NK-92 (cell line): ENCODE measurements around the gene PPP1R7.
"Not testable (repeated sequence)": the region's sequence is repeated elsewhere in the genome, so short reads cannot be mapped to it uniquely, and the experiment has no call there.

Experiments
- DNase-seq: peaks from one replicate; lab custom pipeline; 2025; ENCODE audit not compliant: unreplicated experiment; lab: John Stamatoyannopoulos, UW

The PPP1R7 gene, protein sequence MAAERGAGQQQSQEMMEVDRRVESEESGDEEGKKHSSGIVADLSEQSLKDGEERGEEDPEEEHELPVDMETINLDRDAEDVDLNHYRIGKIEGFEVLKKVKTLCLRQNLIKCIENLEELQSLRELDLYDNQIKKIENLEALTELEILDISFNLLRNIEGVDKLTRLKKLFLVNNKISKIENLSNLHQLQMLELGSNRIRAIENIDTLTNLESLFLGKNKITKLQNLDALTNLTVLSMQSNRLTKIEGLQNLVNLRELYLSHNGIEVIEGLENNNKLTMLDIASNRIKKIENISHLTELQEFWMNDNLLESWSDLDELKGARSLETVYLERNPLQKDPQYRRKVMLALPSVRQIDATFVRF

DNA sequence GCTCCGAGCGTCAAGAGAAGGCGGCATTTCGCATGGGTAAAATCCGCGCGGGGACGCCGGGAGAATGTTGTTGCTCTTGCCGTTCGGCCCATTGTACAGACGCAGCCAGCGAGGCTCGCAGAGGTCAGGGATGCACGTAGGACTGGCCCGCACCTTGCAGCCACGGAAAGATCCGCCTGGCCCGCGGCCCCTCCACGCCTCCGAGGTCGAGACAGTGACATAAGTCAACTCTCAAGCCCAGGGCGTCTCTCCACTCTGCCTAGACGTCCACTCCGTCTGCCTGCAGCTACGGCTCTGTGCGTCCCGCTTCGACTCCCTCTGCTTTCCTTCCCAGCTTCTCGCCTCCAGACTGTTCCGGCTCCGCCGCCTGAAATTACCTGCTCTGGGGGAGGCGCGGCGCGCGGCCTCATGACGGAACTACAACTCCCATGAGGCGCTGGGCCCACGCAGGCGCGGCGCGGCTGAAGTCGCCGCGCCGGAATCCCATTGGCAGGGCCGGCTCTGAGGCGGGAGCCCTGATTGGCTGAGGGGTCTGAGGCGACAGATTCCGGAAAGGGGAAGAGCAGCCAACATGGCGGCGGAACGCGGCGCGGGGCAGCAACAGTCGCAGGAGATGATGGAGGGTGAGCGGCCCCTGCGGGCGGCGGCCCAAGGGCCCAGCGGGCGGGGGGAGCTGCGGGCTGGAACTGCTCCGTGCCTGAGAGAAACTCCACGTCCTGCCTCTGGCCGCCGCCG, at the start of gene PPP1R7:
Gene PPP1R7 (plus strand): TSS at position 543 of the 735 bp plus-strand sequence. CDS start 29 bp downstream, at position 572.
- peak; percentile 65 for DNase-seq

DNA sequence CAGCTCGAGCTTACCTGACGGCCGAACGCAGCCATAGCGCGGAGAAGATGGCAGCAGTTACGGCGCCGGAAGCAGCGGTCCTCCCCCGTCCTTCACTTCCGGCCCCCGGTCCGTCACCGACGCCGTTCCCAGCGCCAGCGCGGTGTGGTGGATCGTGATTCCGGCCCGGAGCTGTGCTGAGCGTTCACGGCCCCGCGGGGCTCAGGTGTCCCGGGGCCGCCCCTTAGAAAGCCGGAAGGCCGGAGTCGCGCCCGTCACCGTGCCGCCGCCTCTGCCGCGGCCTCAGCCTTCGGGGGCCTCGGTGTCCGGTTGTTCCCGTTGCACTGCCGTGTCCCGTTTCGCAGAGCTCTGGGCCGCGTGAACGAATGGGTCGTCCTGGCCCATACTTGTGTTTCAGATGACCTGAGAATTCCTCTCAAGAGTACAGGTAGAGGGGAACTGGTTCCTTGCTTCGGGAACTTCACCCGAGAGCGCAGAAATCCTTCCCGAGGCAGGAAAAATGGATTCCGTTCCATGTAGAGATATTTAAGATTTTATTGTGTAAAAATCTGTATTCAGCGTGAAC, 47.9 kb upstream of the PPP1R7 start, which contains the start of gene MTERF4:
Gene MTERF4 (minus strand): TSS at position 49 of the 565 bp plus-strand sequence. CDS start 14 bp downstream, at position 35.
- no peak for DNase-seq

DNA sequence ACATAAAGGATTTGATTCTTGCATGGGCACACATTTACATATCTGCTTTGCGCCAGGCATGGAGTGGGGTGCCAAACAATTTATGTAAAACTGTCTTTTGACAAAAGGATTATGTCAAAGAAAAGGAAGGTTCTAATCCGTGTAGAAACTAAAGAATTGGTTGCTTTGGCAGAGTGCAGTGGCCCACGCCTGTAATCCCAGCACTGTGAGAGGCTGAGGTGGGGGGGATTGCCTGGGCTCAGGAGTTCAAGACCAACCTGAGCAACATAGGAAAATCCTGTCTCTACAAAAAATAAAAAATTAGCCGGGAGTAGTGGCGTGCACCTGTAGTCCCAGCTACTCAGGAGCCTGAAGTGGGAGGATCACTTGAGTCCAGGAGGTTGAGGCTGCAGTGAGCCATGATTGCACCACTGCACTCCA, 47.1 kb upstream of the PPP1R7 start:
- no peak for DNase-seq

DNA sequence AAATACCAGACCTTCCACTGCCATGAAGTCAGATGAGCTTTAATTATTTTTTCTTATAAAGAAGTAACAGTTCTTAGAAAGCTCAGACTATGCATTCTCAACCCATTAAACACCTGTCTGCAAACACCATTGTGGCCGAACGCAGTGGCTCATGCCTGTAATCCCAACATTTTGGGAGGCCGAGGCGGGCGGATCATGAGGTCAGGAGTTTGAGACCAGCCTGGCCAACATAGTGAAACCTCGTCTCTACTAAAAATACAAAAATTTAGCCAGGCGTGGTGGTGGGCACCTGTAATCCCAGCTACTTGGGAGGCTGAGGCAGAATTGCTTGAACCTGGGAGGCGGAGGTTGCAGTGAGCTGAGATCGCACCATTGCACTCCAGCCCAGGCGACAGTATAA, 45.7 kb upstream of the PPP1R7 start:
- not testable (repeated sequence) for DNase-seq

DNA sequence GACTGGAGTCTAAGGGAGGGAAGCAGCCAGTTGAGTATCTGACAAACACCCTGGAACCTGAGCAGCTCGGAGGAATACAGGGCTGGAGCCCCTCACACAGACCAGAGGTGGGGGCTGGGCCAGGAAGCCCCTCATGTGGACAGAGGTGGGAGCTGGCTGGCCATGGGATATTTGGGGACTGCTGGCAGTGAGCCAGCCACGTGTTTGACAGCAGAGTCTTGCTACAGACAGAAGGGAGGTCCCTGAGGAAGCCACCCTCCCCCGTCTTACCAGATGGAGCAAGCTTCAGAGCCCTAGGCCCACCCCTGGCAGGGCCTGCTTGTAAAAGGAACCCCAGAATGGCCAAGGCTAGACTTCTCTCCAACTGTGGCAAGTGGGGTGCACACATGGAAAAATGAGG, 44.6 kb upstream of the PPP1R7 start:
- no peak for DNase-seq

DNA sequence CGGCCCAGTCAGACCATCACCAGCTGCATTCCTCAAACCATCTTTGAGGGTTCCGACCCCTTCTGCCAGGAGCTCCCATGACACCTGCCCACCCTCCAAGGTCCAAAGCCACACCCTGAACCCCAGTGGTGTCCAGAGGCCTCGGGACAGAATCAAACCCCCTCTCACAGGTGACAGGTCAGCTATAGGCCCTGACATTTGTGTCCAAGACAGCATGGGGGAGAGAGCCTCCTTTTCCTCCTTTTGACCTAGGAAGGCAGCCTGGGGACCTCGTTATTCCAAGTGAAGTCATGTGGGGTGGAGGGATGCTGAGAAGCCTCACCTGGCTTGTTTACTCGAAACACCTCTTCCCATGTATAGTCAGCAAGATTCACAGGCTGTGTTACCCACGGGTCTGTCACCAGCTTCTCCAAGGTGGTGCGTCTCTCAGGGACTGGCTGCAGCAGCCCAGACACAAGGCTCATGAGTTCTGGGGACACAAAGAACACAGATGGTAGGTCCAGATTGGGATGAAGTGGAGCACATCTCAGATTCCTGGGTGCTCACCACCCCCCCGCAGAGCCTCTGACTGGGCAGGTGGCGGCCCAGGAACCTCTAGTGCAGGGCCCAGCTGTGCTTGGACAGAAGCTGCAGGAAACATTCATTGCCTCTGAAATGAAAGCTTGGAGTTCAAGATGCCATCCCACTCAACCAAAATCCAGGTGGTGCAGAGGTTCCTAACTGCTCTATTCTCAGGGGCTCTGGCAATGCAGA, 43.1 kb upstream of the PPP1R7 start:
- no peak for DNase-seq

DNA sequence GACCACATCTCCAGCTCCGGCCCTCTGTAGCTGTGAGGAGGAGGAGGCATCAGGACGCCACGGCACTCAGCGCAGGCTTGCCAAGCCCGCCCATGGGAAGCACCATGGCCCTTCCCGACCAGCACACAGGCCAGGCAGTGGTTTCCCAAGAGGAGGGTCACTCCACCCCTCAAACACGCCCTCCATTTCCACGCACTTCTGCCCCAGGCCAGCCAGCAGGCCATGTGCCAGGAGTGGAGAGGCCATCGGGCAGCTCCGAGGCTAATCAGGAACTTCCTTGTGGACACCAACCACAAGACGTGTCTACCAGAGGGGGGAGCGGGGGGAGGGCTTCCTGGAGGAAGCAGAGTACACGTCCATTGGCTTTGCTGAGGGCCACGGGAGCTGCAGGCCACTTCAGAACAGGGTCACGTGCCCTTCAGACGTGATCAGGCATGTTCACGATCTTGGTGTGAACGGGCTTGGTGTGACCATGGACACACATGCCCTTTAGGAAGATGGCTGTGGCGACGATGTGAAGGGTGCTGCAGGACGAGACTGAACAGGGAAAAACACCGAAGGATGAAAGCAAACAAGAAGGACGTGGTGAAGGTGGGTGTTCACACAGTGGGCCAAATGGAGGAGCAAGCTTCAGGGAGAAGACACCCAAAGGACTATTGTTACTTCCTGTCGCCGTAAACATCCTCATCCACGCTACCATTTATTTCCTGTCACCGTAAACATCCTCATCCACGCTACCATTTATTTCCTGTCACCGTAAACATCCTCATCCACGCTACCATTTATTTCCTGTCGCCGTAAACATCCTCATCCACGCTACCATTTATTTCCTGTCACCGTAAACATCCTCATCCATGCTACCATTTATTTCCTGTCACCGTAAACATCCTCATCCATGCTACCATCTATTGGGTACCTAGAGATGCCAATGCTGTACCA, 41.7 kb upstream of the PPP1R7 start:
- DNase-seq = no peak

DNA sequence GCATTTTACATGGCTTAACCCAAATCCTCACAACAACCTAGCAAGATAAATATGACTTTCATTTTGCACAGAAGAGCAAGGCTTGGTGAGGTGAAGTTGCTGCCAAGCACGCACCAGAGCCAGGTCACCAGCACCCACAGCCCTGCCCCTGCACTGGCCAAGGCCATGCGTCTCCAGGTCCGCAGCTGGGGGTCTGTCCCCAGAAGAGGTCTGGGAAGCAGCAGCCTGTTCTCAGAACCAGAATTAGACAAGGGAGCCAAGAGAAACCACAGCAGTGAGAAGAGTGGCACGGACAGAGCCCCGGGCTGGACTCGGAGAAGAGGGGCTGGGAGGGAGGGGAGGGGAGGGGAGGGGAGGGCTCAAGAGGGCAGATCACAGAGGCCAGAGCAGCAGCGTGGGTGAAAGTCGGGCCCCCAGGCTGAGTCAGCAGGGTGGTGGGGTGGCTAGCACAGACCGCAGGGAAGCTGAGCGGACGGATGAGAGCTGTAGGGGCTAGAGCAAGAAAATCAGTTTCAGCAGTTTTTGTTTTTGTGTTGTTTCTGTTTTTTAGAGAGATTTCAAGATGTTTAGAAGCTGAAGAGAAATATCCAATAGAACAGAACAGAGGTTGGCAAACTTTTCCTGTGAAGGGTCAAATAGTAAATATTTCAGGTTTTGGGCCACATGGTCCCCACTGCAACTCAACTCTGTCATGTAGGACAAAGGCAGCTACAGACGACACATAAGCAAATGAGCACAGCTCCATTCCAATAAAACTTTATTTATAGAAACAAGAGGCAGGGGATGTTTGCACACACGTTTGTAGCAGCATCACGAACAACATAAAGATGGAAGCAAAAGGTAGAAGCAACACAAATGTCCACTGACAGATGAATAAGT, 40.8 kb upstream of the PPP1R7 start:
- no peak for DNase-seq

DNA sequence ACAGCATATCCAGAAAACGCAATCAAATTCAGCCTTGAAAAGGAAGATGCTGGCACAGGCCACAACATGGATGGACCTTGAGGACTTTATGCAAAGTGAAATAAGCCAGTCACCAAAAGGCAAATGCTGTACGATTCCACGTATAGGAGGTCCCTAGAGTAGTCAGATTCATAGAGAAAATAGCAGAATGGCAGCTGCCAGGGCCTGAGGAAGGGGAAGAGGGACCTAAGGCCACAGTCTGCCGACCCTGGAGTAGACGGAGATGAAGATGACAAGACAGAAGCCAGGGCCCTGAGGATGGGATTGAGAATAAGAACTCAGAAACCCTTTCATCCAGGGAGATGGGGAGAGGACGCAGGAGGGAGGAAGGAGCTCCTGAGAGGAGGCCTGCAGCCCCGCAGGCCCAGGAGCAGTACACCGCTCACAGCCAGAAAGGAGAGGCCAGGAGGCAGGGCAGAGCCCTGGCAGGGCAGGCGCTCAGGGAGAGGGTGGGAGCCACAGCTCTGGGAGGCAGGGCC, 40.1 kb upstream of the PPP1R7 start:
- DNase-seq = no peak

DNA sequence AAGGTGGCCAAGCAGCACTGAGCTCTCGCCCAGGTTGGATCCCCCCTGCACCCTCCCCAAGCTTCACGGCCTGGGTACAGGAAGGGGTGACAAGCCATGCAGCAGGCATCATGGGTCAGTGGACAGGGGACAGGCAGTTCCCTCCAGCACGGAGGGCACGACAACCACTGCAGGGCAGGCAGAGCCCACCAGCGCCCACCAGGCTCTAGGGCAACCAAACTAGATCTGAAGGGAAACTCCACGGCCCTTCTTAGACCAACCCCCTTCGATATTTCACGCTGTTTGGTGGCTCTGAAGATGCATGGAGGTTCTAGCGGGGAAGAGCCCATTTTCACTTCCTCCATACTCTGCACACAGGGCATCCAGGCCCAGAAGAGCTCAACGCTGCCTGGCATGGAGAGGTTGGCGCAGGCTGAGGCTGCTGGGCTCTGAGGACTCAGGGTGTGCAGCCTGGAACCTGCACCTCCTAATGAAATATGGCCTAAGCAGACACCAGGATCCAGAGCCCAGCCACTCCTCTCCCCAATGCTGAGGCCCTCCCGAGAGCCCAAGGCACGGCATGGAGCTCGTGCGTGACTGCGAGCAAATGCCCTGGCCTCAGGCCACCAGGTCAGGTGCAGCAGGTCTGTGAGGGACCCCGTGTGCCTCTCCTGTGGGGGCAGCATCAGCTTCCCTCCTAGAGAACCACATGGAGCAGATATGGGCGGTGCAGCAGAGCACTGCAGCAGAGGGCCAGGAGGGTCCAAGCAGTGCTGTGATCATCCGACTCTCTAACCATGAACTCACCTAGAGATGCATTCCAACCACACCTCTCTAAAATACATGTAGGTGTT, 39.4 kb upstream of the PPP1R7 start:
- DNase-seq = no peak

DNA sequence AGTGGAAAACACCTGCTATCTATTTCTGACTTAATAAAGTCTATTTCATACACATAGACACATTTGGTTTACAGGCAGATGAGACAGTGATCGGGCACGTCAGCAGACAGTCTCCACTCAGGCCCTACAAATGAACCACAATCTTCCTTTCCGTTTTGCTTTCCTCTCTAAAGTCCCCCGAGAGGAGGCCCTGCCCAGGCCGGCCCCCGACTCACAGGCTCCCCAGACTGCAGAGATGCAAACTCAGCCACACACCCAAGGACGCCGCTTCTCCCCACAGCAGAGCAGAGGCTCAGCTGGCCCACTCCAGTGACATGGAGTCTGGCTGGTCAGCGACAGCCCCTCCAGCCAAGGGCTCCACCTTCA, 38.8 kb upstream of the PPP1R7 start:
- no peak for DNase-seq

DNA sequence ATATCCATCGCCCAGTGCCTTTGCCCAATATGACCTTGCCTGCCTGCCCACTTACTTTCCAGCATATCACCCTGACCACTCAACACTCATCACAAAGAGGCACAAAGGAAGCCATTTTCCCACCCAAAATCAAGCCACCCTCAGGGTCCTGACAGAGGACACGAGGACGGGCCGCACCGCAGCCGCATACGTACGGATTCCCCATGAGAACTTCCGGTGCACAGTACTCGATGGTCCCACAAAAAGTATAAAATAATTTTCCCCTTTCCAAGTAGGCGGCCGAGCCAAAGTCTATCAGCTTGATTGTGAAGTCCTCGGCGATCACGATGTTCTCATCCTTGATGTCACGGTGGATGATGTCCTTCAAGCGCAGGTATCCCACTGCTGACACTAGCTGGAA, 38.2 kb upstream of the PPP1R7 start:
- no peak for DNase-seq

DNA sequence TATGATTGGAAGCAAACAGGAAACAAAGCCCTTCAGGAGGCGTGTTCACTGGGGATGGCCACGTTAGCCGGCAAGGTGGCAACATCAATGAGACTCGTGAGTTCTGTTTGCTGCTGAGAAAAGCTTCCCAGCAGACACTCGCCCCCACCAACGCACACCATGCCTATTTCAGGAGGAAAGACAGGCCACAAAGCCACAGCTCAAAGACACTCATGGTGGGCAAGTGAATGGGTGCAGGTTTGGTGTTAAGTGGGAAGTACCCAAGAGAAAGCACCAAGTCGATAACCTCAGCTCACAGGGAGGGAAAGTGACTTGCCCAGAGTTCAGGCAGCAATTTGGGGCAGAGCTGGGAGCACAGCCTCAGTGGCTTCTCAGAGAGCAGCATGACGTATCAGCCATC, 37.7 kb upstream of the PPP1R7 start:
- DNase-seq = no peak

DNA sequence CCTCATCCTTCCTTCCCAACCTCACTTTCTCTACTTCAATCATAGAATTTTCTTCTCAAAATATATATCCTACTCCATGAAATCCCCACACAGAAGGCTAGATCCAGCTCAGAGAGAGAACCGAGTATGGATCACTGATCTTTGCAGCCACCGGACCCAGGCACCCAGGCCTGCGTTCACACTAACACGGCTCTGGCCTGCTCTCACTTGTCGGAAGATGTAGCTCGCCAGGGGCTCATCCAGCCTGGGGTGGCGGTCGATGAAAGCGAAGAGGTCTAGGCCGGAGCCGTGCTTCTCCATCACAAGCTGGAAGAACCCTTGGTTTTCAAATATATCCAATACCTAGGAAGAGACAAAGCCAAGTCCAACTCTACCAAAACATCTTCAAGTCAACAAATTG, 35.4 kb upstream of the PPP1R7 start:
- DNase-seq = no peak

DNA sequence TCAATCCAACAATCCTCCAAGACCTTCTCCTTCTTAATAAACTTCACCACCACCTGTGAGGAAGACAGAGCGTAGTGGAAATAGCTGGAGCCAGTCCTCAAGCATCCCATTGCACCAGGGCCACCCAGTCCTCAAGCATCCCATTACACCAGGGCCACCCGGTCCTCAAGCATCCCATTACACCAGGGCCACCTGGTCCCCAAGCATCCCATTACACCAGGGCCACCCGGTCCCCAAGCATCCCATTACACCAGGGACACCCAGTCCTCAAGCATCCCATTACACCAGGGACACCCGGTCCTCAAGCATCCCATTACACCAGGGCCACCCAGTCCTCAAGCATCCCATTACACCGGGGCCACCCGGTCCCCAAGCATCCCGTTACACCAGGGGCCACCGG, 34.9 kb upstream of the PPP1R7 start:
- DNase-seq = no peak

DNA sequence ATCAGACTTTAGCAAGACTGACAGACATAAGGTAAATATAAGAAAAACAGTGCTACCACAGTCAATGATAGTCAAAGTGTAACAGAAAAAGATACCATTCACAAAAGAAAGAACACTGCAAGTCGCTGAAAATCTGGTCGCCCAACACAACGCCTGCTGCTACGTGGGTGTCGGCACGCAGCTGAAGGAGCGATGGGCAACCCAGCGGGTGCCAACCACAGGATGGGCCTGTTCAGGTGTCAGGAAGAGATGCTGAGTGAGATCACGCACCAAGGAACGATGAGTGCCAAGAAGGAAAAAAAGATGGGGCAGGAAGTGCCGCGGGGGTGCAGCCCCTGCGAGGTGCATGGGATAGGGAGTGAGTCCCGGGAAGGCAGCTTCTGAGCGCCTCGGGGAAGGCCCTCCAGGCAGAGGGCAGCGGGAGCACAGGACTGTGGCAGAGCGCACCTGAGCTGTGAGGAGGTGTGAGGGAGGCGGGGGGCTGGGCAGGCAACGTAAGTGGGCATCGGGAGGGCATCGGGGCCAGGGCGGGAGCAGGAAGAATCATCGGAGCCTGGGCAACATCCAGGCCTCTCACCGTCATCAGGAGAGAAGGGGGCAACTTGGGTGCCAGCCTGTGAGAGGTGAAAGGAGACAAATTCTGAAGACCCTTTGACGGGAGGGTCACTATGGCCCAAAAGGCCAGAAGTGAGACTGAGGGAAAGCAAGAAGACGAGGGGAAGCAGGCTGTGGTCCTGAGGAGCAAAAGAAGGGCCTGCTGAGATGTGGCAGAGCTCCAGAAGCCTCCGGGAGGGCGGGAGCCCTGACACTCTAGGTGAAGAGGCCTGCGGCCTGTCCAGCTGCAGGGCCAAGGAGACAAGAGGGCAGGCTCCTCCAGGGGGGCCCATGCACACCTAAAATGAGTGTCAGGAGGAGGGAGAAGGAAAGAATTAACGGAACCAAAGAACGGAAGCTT, 33.4 kb upstream of the PPP1R7 start:
- DNase-seq = no peak
